BLaER1 treated with 17β-estradiol and CSF1 and Interleukin-3, amounts not matched to agents 10 nM and 100 nM (cell line): ENCODE measurements around the gene EXOC6B.
"Not testable (repeated sequence)": the region's sequence is repeated elsewhere in the genome, so short reads cannot be mapped to it uniquely, and the experiment has no call there.

ENCODE experiments used
- H3K27ac ChIP-seq, 11 experiments: shearing (Covaris generic); formaldehyde crosslinking; 2 replicates each; pipeline ENCODE4 v1.8.1; 2022
- H3K27me3 ChIP-seq, 11 experiments: shearing (Covaris generic); formaldehyde crosslinking; 2 replicates each; pipeline ENCODE4 v1.8.1; 2022
- H3K36me3 ChIP-seq, 11 experiments: shearing (Covaris generic); formaldehyde crosslinking; 2 replicates each; pipeline ENCODE4 v1.8.1; 2022
- H3K4me1 ChIP-seq, 10 experiments: shearing (Covaris generic); formaldehyde crosslinking; 2 replicates each; pipeline ENCODE4 v1.8.1; 2022
- H3K4me2 ChIP-seq, 11 experiments: shearing (Covaris generic); formaldehyde crosslinking; 2 replicates each; pipeline ENCODE4 v1.8.1; 2022
- H3K4me3 ChIP-seq, 10 experiments: shearing (Covaris generic); formaldehyde crosslinking; 2 replicates each; pipeline ENCODE4 v1.8.1; 2022
- H3K9ac ChIP-seq, 11 experiments: shearing (Covaris generic); formaldehyde crosslinking; 2 replicates each; pipeline ENCODE4 v1.8.1; 2022
- H3K9me3 ChIP-seq, 11 experiments: shearing (Covaris generic); formaldehyde crosslinking; replicated peaks in 1 of 11; 2 replicates each; pipeline ENCODE4 v1.8.1; 2022
- H4K20me1 ChIP-seq, 11 experiments: shearing (Covaris generic); formaldehyde crosslinking; 2 replicates each; pipeline ENCODE4 v1.8.1; 2022
- Cebpa-rat ChIP-seq, 11 experiments: shearing (Covaris generic); IDR thresholded peaks; 2 replicates each; pipeline ENCODE4 v1.8.1; 2022

Gene EXOC6B

GRCh38 chr2:72576861-72577260 lies 249.0 kb downstream of the EXOC6B start:
- H3K4me1 ChIP-seq = peaks cover 6 to 17% (median 16%) of the 10 kb centered on the region in 10 experiments
- TF ChIP-seq Cebpa-rat (IDR thresholded peaks at IDR 0.05) = no peak
- H3K27ac ChIP-seq = no peak overlapping the region
- H4K20me1 ChIP-seq = no peaks in the 10 kb centered on the region
- H3K9ac ChIP-seq = no peak overlapping the region
- H3K4me2 ChIP-seq = peak overlapping the region in 10 of 11 experiments; percentile 30 to 81 (median 64); a peak in 14 of 22 replicates
- no peaks in the 10 kb centered on the region for H3K9me3 ChIP-seq
- H3K27me3 ChIP-seq = no peaks in the 10 kb centered on the region
- no peaks in the 10 kb centered on the region for H3K36me3 ChIP-seq
- H3K4me3 ChIP-seq = no peak overlapping the region

GRCh38 chr2:72576459-72576858 lies 249.4 kb downstream of the EXOC6B start:
- Histone ChIP-seq H3K9ac (no peak overlapping the region), H3K27me3 (no peaks in the 10 kb centered on the region), H4K20me1 (no peaks in the 10 kb centered on the region), H3K9me3 (no peaks in the 10 kb centered on the region), H3K4me1 (peaks cover 6 to 17% (median 16%) of the 10 kb centered on the region in 10 experiments), H3K4me3 (no peak overlapping the region), H3K4me2 (peak overlapping the region; percentile 30 to 81 (median 65)), H3K36me3 (no peaks in the 10 kb centered on the region), H3K27ac (no peak overlapping the region)
- no peak for TF ChIP-seq Cebpa-rat (IDR thresholded peaks at IDR 0.05)

- H3K9ac ChIP-seq = no peak overlapping the region
- no peak overlapping the region for H3K4me3 ChIP-seq
- H4K20me1 ChIP-seq = no peaks in the 10 kb centered on the region
- no peak for TF ChIP-seq Cebpa-rat (IDR thresholded peaks at IDR 0.05)
- no peaks in the 10 kb centered on the region for H3K36me3 ChIP-seq
- peaks cover 6 to 17% (median 16%) of the 10 kb centered on the region in 10 experiments for H3K4me1 ChIP-seq
- no peaks in the 10 kb centered on the region for H3K9me3 ChIP-seq
- no peak overlapping the region for H3K27ac ChIP-seq
- no peak overlapping the region for H3K4me2 ChIP-seq
- H3K27me3 ChIP-seq = no peaks in the 10 kb centered on the region
These were observed 250.9 kb downstream of the EXOC6B start for GRCh38 chr2:72574886-72575285.

- H3K27me3 ChIP-seq = no peaks in the 10 kb centered on the region
- no peak overlapping the region for H3K27ac ChIP-seq
- peaks cover 6 to 17% (median 16%) of the 10 kb centered on the region in 10 experiments for H3K4me1 ChIP-seq
- TF ChIP-seq Cebpa-rat (IDR thresholded peaks at IDR 0.05) = no peak
- no peaks in the 10 kb centered on the region for H4K20me1 ChIP-seq
- H3K9me3 ChIP-seq = no peaks in the 10 kb centered on the region
- H3K36me3 ChIP-seq = no peaks in the 10 kb centered on the region
- no peak overlapping the region for H3K4me2 ChIP-seq
- H3K4me3 ChIP-seq = no peak overlapping the region
- no peak overlapping the region for H3K9ac ChIP-seq
These were observed 252.6 kb downstream of the EXOC6B start for GRCh38 chr2:72573232-72573631.

GRCh38 chr2:72572501-72572900 lies 253.3 kb downstream of the EXOC6B start:
- TF ChIP-seq Cebpa-rat (IDR thresholded peaks at IDR 0.05) = no peak
- H4K20me1 ChIP-seq = no peaks in the 10 kb centered on the region
- no peak overlapping the region for H3K27ac ChIP-seq
- no peak overlapping the region for H3K9ac ChIP-seq
- H3K4me3 ChIP-seq = no peak overlapping the region
- no peaks in the 10 kb centered on the region for H3K27me3 ChIP-seq
- peaks cover 6 to 17% (median 16%) of the 10 kb centered on the region in 10 experiments for H3K4me1 ChIP-seq
- no peak overlapping the region for H3K4me2 ChIP-seq
- no peaks in the 10 kb centered on the region for H3K9me3 ChIP-seq
- no peaks in the 10 kb centered on the region for H3K36me3 ChIP-seq

- H3K36me3 ChIP-seq = no peaks in the 10 kb centered on the region
- TF ChIP-seq Cebpa-rat (IDR thresholded peaks at IDR 0.05) = no peak
- H3K27ac ChIP-seq = no peak overlapping the region
- H3K4me1 ChIP-seq = peaks cover 0 to 4% (median under 1%) of the 10 kb centered on the region in 10 experiments; a peak in 9 of 20 replicates
- H3K9me3 ChIP-seq = no peaks in the 10 kb centered on the region
- H3K4me3 ChIP-seq = no peak overlapping the region
- H3K27me3 ChIP-seq = no peaks in the 10 kb centered on the region
- no peak overlapping the region for H3K4me2 ChIP-seq
- no peak overlapping the region for H3K9ac ChIP-seq
- H4K20me1 ChIP-seq = no peaks in the 10 kb centered on the region
These were observed 255.4 kb downstream of the EXOC6B start for GRCh38 chr2:72570413-72570812.

GRCh38 chr2:72562451-72563153 lies 263.2 kb downstream of the EXOC6B start:
- H3K4me1 ChIP-seq = no peaks in the 10 kb centered on the region
- no peak overlapping the region for H3K4me3 ChIP-seq
- H3K9ac ChIP-seq = no peak overlapping the region
- H3K27ac ChIP-seq = no peak overlapping the region
- no peaks in the 10 kb centered on the region for H4K20me1 ChIP-seq
- TF ChIP-seq Cebpa-rat (IDR thresholded peaks at IDR 0.05) = no peak
- no peaks in the 10 kb centered on the region for H3K27me3 ChIP-seq
- no peak overlapping the region for H3K4me2 ChIP-seq
- no peaks in the 10 kb centered on the region for H3K36me3 ChIP-seq
- no peaks in the 10 kb centered on the region for H3K9me3 ChIP-seq

GRCh38 chr2:72561621-72562318 lies 264.1 kb downstream of the EXOC6B start:
- Histone ChIP-seq H3K9me3 (no peaks in the 10 kb centered on the region), H3K27me3 (no peaks in the 10 kb centered on the region), H3K36me3 (no peaks in the 10 kb centered on the region), H3K4me2 (no peak overlapping the region), H4K20me1 (no peaks in the 10 kb centered on the region), H3K4me3 (no peak overlapping the region), H3K9ac (no peak overlapping the region), H3K4me1 (no peaks in the 10 kb centered on the region), H3K27ac (no peak overlapping the region)
- TF ChIP-seq Cebpa-rat (IDR thresholded peaks at IDR 0.05) = no peak

- H3K4me1 ChIP-seq = no peaks in the 10 kb centered on the region
- H3K27me3 ChIP-seq = no peaks in the 10 kb centered on the region
- H3K9me3 ChIP-seq = peaks cover 7 to 12% (median 9%) of the 10 kb centered on the region in 11 experiments; a peak in 21 of 22 replicates
- peaks cover 0 to 7% (median 0%) of the 10 kb centered on the region in 11 experiments; a peak in 2 of 22 replicates for H3K36me3 ChIP-seq
- no peak overlapping the region for H3K4me3 ChIP-seq
- no peak for TF ChIP-seq Cebpa-rat (IDR thresholded peaks at IDR 0.05)
- no peak overlapping the region for H3K4me2 ChIP-seq
- H3K9ac ChIP-seq = no peak overlapping the region
- no peak overlapping the region for H3K27ac ChIP-seq
- H4K20me1 ChIP-seq = no peaks in the 10 kb centered on the region
These were observed 269.9 kb downstream of the EXOC6B start for GRCh38 chr2:72555943-72556342.

- H4K20me1 ChIP-seq, H3K36me3 ChIP-seq: not testable (repeated sequence)
These were observed 270.5 kb downstream of the EXOC6B start for GRCh38 chr2:72555363-72555762.

GRCh38 chr2:72554910-72555309 lies 270.9 kb downstream of the EXOC6B start:
- H3K9me3 ChIP-seq = peaks cover 7 to 12% (median 9%) of the 10 kb centered on the region in 11 experiments; a peak in 21 of 22 replicates
- H3K27ac ChIP-seq, H3K4me3 ChIP-seq, H3K27me3 ChIP-seq, H4K20me1 ChIP-seq, H3K4me2 ChIP-seq, H3K4me1 ChIP-seq, H3K36me3 ChIP-seq, H3K9ac ChIP-seq: not testable (repeated sequence)

More at GRCh38 chr2:72555363-72555762, 270.5 kb downstream of the EXOC6B start:
- H3K9me3 ChIP-seq = peaks cover 7 to 12% (median 9%) of the 10 kb centered on the region in 11 experiments; a peak in 21 of 22 replicates
- not testable (repeated sequence) for H3K4me2 ChIP-seq, H3K27ac ChIP-seq, H3K9ac ChIP-seq, H3K4me3 ChIP-seq, H3K27me3 ChIP-seq, H3K4me1 ChIP-seq
